SK-N-SH treated with all-trans-retinoic acid at 6 μM for 48 hours (cell line): ENCODE measurements around the gene TTYH3.

Experiments
- ATAC-seq: fragments of 200-7000 bp; cut with Tn5 transposase; 3 replicates; pipeline ENCODE4 v1.9.1; 2020; ENCODE audit warnings: mild to moderate bottlenecking, moderate library complexity
- ARNTL ChIP-seq: fragments of 450-650 bp; formaldehyde crosslinking; IDR thresholded peaks from 2 replicates; pipeline ENCODE4 v1.5.0; 2020; ENCODE audit warnings: low read depth, mild to moderate bottlenecking, moderate library complexity, borderline replicate concordance
- BACH2 ChIP-seq: fragments of 250-450 bp; sonication (Bioruptor Pico); IDR thresholded peaks from 2 replicates; pipeline ENCODE4 v1.9.0; 2021; ENCODE audit warnings: mild to moderate bottlenecking, borderline replicate concordance
- CREB5 ChIP-seq: fragments of 250-450 bp; sonication (Bioruptor Pico); IDR thresholded peaks from 2 replicates; pipeline ENCODE4 v1.5.1; 2020; ENCODE audit warnings: low read depth, mild to moderate bottlenecking, moderate library complexity
- CSDC2 ChIP-seq: fragments of 250-450 bp; sonication (Bioruptor Pico); IDR thresholded peaks from 2 replicates; pipeline ENCODE4 v1.5.0; 2020; ENCODE audit warnings: mild to moderate bottlenecking, moderate library complexity
- CSRNP3 ChIP-seq: fragments of 250-450 bp; sonication (Bioruptor Pico); IDR thresholded peaks from 2 replicates; pipeline ENCODE4 v1.5.1; 2021; ENCODE audit warnings: mild to moderate bottlenecking, moderate library complexity
- GLIS3 ChIP-seq: fragments of 250-450 bp; sonication (Bioruptor Pico); IDR thresholded peaks from 2 replicates; pipeline ENCODE4 v1.5.0; 2020; ENCODE audit warnings: mild to moderate bottlenecking, moderate library complexity
- ISL1 ChIP-seq: fragments of 250-450 bp; sonication (Bioruptor Pico); IDR thresholded peaks from 2 replicates; pipeline ENCODE4 v2.1.2; 2022; ENCODE audit warnings: mild to moderate bottlenecking, moderate library complexity
- OSR1 ChIP-seq: fragments of 250-450 bp; sonication (Bioruptor Pico); IDR thresholded peaks from 2 replicates; pipeline ENCODE4 v1.8.0; 2022; ENCODE audit warnings: moderate library complexity, mild to moderate bottlenecking, inconsistent platforms
- PATZ1 ChIP-seq: fragments of 250-450 bp; sonication (Bioruptor Pico); IDR thresholded peaks from 2 replicates; pipeline ENCODE4 v1.8.0; 2020; ENCODE audit warnings: mild to moderate bottlenecking, moderate library complexity, borderline replicate concordance
- POU6F1 ChIP-seq: fragments of 250-450 bp; sonication (Bioruptor Pico); IDR thresholded peaks from 2 replicates; pipeline ENCODE4 v1.8.0; 2021; ENCODE audit warnings: low read depth, mild to moderate bottlenecking, moderate library complexity, borderline replicate concordance
- PPARA ChIP-seq: fragments of 250-450 bp; sonication (Bioruptor Pico); IDR thresholded peaks from 2 replicates; pipeline ENCODE4 v1.5.0; 2020; ENCODE audit warnings: mild to moderate bottlenecking, borderline replicate concordance
- RARB ChIP-seq: fragments of 250-450 bp; sonication (Bioruptor Pico); IDR thresholded peaks from 2 replicates; pipeline ENCODE4 v1.8.0; 2021; ENCODE audit warnings: mild to moderate bottlenecking, moderate library complexity
- SNAI2 ChIP-seq: fragments of 250-450 bp; sonication (Bioruptor Pico); IDR thresholded peaks from 2 replicates; pipeline ENCODE4 v1.5.0; 2020; ENCODE audit warnings: mild to moderate bottlenecking, moderate library complexity
- TSHZ2 ChIP-seq: fragments of 250-450 bp; sonication (Bioruptor Pico); IDR thresholded peaks from 2 replicates; pipeline ENCODE4 v1.5.0; 2020; ENCODE audit warnings: mild to moderate bottlenecking, moderate library complexity
- ZFP3 ChIP-seq: fragments of 250-450 bp; sonication (Bioruptor Pico); IDR thresholded peaks from 2 replicates; pipeline ENCODE4 v1.5.0; 2020; ENCODE audit warnings: mild to moderate bottlenecking, moderate library complexity
- ZFP30 ChIP-seq: fragments of 450-650 bp; formaldehyde crosslinking; IDR thresholded peaks from 2 replicates; pipeline ENCODE4 v1.5.0; 2022; ENCODE audit warnings: mild to moderate bottlenecking, moderate library complexity
- ZNF70 ChIP-seq: fragments of 450-650 bp; formaldehyde crosslinking; IDR thresholded peaks from 2 replicates; pipeline ENCODE4 v1.5.0; 2020; ENCODE audit warnings: mild to moderate bottlenecking, moderate library complexity
- ZNF8 ChIP-seq: fragments of 450-650 bp; formaldehyde crosslinking; IDR thresholded peaks from 2 replicates; pipeline ENCODE4 v1.5.0; 2020; ENCODE audit warnings: mild to moderate bottlenecking, moderate library complexity

TTYH3 gene

GRCh38 chr7:2643386-2644219, 11.8 kb downstream of the TTYH3 start:
- TF ChIP-seq PPARA (no peak), CSDC2 (CRISPR knock-in tag) (no peak), TSHZ2 (CRISPR knock-in tag) (peak; percentile 40; the same call in 1 of the 2 replicates), ZNF70 (CRISPR knock-in tag) (no peak)
- no peak for ATAC-seq

- TF ChIP-seq PATZ1 (CRISPR knock-in tag) (no peak), CREB5 (no peak), POU6F1 (CRISPR knock-in tag) (no peak), ZFP3 (no peak), ISL1 (no peak), SNAI2 (no peak), TSHZ2 (CRISPR knock-in tag) (no peak), ARNTL (no peak), BACH2 (CRISPR knock-in tag) (no peak), RARB (CRISPR knock-in tag) (no peak)
- no peak for ATAC-seq
Observed at GRCh38 chr7:2644220-2644561, 12.4 kb downstream of the TTYH3 start.

GRCh38 chr7:2644562-2645273, 12.9 kb downstream of the TTYH3 start:
- peak; percentile 31 for ATAC-seq
- TF ChIP-seq ISL1 (no peak), ZNF8 (CRISPR knock-in tag) (no peak), CSRNP3 (CRISPR knock-in tag) (no peak), PATZ1 (CRISPR knock-in tag) (no peak), CREB5 (no peak), RARB (CRISPR knock-in tag) (no peak), BACH2 (CRISPR knock-in tag) (no peak), CSDC2 (CRISPR knock-in tag) (no peak), OSR1 (CRISPR knock-in tag) (no peak), ZFP30 (CRISPR knock-in tag) (no peak), GLIS3 (CRISPR knock-in tag) (no peak), ARNTL (no peak)
